IMR-90 (cell line): ENCODE results near the gene EYS. TPM values are rescaled to one million over a fixed set of nuclear protein-coding genes. Genes with fewer than 3 reads are reported as not detected.

Experiments used
- ATAC-seq: fragments of 200-7000 bp; cut with Tn5 transposase; 2 replicates; pipeline ENCODE4 v1.9.1; 2020; ENCODE audit warnings: low read depth, mild to moderate bottlenecking, moderate library complexity
- BruUV-seq: library from RNA; stranded (reverse); fragments of 400-500 nt; replicated peaks from 2 replicates; lab custom pipeline; 2021; lab: Mats Ljungman, UMichigan
- CTCF ChIA-PET: fragments of 300-600 bp; formaldehyde crosslinking; extraction: SDS; loops from one replicate; lab custom pipeline; 2021; ENCODE audit warnings: antibody characterized with exemption; lab: Yijun Ruan, JAX
- POLR2A ChIA-PET: fragments of 300-600 bp; sonication (Branson Sonifier 250); formaldehyde crosslinking; loops from one replicate; lab custom pipeline; 2022; ENCODE audit warnings: antibody characterized with exemption; ENCODE audit not compliant: unreplicated experiment; lab: Charles Lee
- DNase-seq: peaks from one replicate; pipeline ENCODE4 v3.0.0; 2013
- H2AFZ ChIP-seq: replicated peaks from 2 replicates; pipeline ENCODE3; 2013; ENCODE audit warnings: low read length, mild to moderate bottlenecking; ENCODE audit not compliant: poor library complexity
- H2AK5ac ChIP-seq: 2 replicates; pipeline ENCODE4 v1.6.1; 2013; ENCODE audit warnings: low read depth, low read length, inconsistent platforms
- H2AK9ac ChIP-seq: replicated peaks from 2 replicates; pipeline ENCODE3; 2013; ENCODE audit warnings: mild to moderate bottlenecking, low read depth, low read length, moderate library complexity; ENCODE audit not compliant: poor library complexity
- H2BK120ac ChIP-seq: 2 replicates; pipeline ENCODE4 v1.6.1; 2013; ENCODE audit warnings: low read depth, low read length, inconsistent platforms
- H2BK15ac ChIP-seq: 3 replicates; pipeline ENCODE4 v1.6.1; 2013; ENCODE audit warnings: low read depth, low read length, inconsistent platforms
- H2BK20ac ChIP-seq: 2 replicates; pipeline ENCODE4 v1.6.1; 2013; ENCODE audit warnings: low read depth, mild to moderate bottlenecking, inconsistent platforms, low read length, moderate library complexity
- H2BK5ac ChIP-seq: 2 replicates; pipeline ENCODE4 v1.6.1; 2013; ENCODE audit warnings: mild to moderate bottlenecking, low read depth, low read length, inconsistent platforms; ENCODE audit not compliant: poor library complexity, severe bottlenecking
- H3K14ac ChIP-seq: replicated peaks from 2 replicates; pipeline ENCODE4 v1.6.1; 2013; ENCODE audit warnings: low read depth, low read length, inconsistent platforms
- H3K18ac ChIP-seq: 2 replicates; pipeline ENCODE4 v1.6.1; 2013; ENCODE audit warnings: low read depth, low read length, control low read depth
- H3K23ac ChIP-seq: 2 replicates; pipeline ENCODE4 v1.6.1; 2013; ENCODE audit warnings: low read depth, low read length, inconsistent platforms
- H3K27ac ChIP-seq: 2 replicates; pipeline ENCODE4 v1.5.1; 2013; ENCODE audit warnings: mild to moderate bottlenecking, control low read depth, low read length; ENCODE audit not compliant: insufficient read depth
- H3K27me3 ChIP-seq: 2 replicates; pipeline ENCODE4 v1.6.1; 2013; ENCODE audit warnings: low read length; ENCODE audit not compliant: control insufficient read depth, insufficient read depth
- H3K36me3 ChIP-seq: 2 replicates; pipeline ENCODE4 v1.6.1; 2013; ENCODE audit warnings: low read length, mixed read lengths; ENCODE audit not compliant: control insufficient read depth, insufficient read depth
- H3K4ac ChIP-seq: 2 replicates; pipeline ENCODE4 v1.6.1; 2013; ENCODE audit warnings: low read depth, low read length, inconsistent platforms
- H3K4me1 ChIP-seq: 2 replicates; pipeline ENCODE4 v1.6.1; 2013; ENCODE audit warnings: low read length, mixed read lengths; ENCODE audit not compliant: control insufficient read depth, insufficient read depth
- H3K4me2 ChIP-seq: 2 replicates; pipeline ENCODE4 v1.6.1; 2013; ENCODE audit warnings: low read depth, mild to moderate bottlenecking, control low read depth, low read length, moderate library complexity
- H3K4me3 ChIP-seq: 2 replicates; pipeline ENCODE4 v1.5.1; 2013; ENCODE audit warnings: low read depth, mild to moderate bottlenecking, control low read depth, low read length, moderate library complexity; ENCODE audit not compliant: insufficient read depth
- H3K56ac ChIP-seq: 2 replicates; pipeline ENCODE4 v1.6.1; 2013; ENCODE audit warnings: low read length, inconsistent platforms; ENCODE audit not compliant: insufficient read depth; ENCODE audit errors: extremely low read depth
- H3K79me1 ChIP-seq, 2 experiments: 2 replicates each; pipeline ENCODE4 v1.6.1; 2013; ENCODE audit warnings: low read length in 2 of 2, inconsistent platforms in 1 of 2, low read depth in 1 of 2
- H3K9ac ChIP-seq: 2 replicates; pipeline ENCODE4 v1.6.1; 2013; ENCODE audit warnings: low read depth, low read length, control low read depth
- H3K9me1 ChIP-seq: 2 replicates; pipeline ENCODE4 v1.6.1; 2013; ENCODE audit warnings: low read length, inconsistent platforms; ENCODE audit not compliant: insufficient read depth
- H3K9me3 ChIP-seq: 2 replicates; pipeline ENCODE4 v1.6.1; 2013; ENCODE audit warnings: low read length; ENCODE audit not compliant: control insufficient read depth, insufficient read depth
- H4K20me1 ChIP-seq: 2 replicates; pipeline ENCODE4 v1.6.1; 2013; ENCODE audit warnings: low read length, inconsistent platforms; ENCODE audit not compliant: insufficient read depth
- H4K5ac ChIP-seq: 2 replicates; pipeline ENCODE4 v1.6.1; 2013; ENCODE audit warnings: mild to moderate bottlenecking, low read depth, low read length, control low read depth
- H4K8ac ChIP-seq, 2 experiments: 2 replicates each; pipeline ENCODE4 v1.6.1; 2013; ENCODE audit warnings: low read depth in 2 of 2, low read length in 2 of 2, control low read depth in 1 of 2, inconsistent platforms in 1 of 2
- H4K91ac ChIP-seq: 2 replicates; pipeline ENCODE4 v1.6.1; 2013; ENCODE audit warnings: low read depth, low read length, inconsistent platforms; ENCODE audit not compliant: insufficient read depth
- BHLHE40 ChIP-seq: fragments of 150-350 bp; IDR thresholded peaks from 2 replicates; pipeline ENCODE4 v1.6.1; 2016; ENCODE audit warnings: mild to moderate bottlenecking, low read depth, low read length
- CEBPB ChIP-seq: IDR thresholded peaks from 2 replicates; pipeline ENCODE4 v1.6.1; 2012; ENCODE audit warnings: low read depth, low read length, improper control_type of control experiment
- MAFK ChIP-seq: IDR thresholded peaks from 2 replicates; pipeline ENCODE4 v1.6.1; 2012; ENCODE audit warnings: low read depth, low read length, improper control_type of control experiment
- MXI1 ChIP-seq: IDR thresholded peaks from 2 replicates; pipeline ENCODE4 v1.6.1; 2012; ENCODE audit warnings: low read depth, mild to moderate bottlenecking, low read length, moderate library complexity, borderline replicate concordance
- POLR2A ChIP-seq: IDR thresholded peaks from 2 replicates; pipeline ENCODE4 v1.6.1; 2012; ENCODE audit warnings: mild to moderate bottlenecking, low read depth, low read length
- RAD21 ChIP-seq: IDR thresholded peaks from 2 replicates; pipeline ENCODE4 v1.6.1; 2012; ENCODE audit warnings: low read length, improper control_type of control experiment
- RCOR1 ChIP-seq: IDR thresholded peaks from 2 replicates; pipeline ENCODE4 v1.6.1; 2012; ENCODE audit warnings: mild to moderate bottlenecking, low read length, improper control_type of control experiment; ENCODE audit not compliant: insufficient replicate concordance
- RFX5 ChIP-seq: IDR thresholded peaks from 2 replicates; pipeline ENCODE4 v1.8.0; 2012; ENCODE audit warnings: low read depth, mild to moderate bottlenecking, low read length, moderate library complexity
- SMC3 ChIP-seq: fragments of 150-350 bp; IDR thresholded peaks from 2 replicates; pipeline ENCODE4 v1.6.1; 2016; ENCODE audit warnings: low read depth, mild to moderate bottlenecking, antibody characterized with exemption, low read length, moderate library complexity
- WGBS, 2 experiments: methylation state at CpG; one replicate each; pipeline versions ENCODE4 v1.1.5 to v1.1.7; 2013; ENCODE audit warnings: missing lambda C conversion rate in 2 of 2; ENCODE audit not compliant: insufficient read length in 1 of 2; ENCODE audit errors: extremely low coverage in 2 of 2; 5-methylcytosine and 5-hydroxymethylcytosine counted together
- dilution Hi-C: fragments of 300-500 bp; cut with HindIII; formaldehyde crosslinking; loops from one replicate; pipeline ENCODE4 v1.14.3; 2018; ENCODE audit warnings: low sequenced_read_pairs; ENCODE audit not compliant: unreplicated experiment
- in situ Hi-C: fragments of 300-500 bp; cut with MboI; formaldehyde crosslinking; loops from 3 replicates; pipeline ENCODE4 v1.14.3; 2019; ENCODE audit warnings: low sequenced_read_pairs, inconsistent platforms, mixed read lengths
- intact Hi-C: fragments of 100-400 bp; cut with micrococcal nuclease; formaldehyde crosslinking; loops from 2 replicates; pipeline ENCODE4 v1.10.0; 2022
- polyA plus RNA-seq, 3 experiments: library from polyadenylated mRNA; depleted of rRNA; stranded (reverse); fragments of >200 nt; gene quantifications; 2 replicates each; pipeline ENCODE4 v1.2.3, GENCODE V29; 2012; ENCODE audit warnings: low replicate concordance in 1 of 3
- total RNA-seq: library from RNA; depleted of rRNA; stranded (reverse); fragments of >200 nt; gene quantifications from 2 replicates; pipeline ENCODE4 v1.2.3, GENCODE V29; 2012
- TF ChIP-seq, protein P1 (sequence below): conservative IDR thresholded peaks from 2 replicates; pipeline ENCODE4 v1.5.1; 2012; ENCODE audit warnings: mild to moderate bottlenecking, low read depth, low read length, improper control_type of control experiment

EYS gene
- total and polyA plus RNA-seq, 2 of the 4 experiments (the other 2 are of a cell fraction) = under 0.01 TPM; not detected in 1

DNA sequence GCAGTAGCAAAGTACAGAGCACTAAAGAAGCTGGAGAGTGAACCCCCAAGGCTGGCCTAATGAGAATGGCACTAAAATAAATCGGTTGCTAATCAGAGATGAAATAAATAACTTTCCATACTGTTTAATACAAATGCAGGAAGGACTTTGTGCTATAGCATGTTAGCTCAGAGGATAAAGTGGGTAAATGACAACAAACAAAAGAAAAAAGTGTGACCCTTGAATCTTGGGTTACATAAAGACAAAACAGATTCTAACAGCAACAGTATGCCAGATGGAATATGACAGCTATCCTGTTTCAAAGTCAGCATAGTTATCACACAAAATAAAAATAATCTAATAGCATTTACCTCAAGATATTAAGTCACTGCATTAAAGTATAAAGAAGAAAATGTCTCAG lies 1448.7 kb downstream of the EYS start:
- intact Hi-C loops (no loop called here), dilution Hi-C loops (no loop called here), in situ Hi-C loops (no loop called here)
- H3K79me1 ChIP-seq = no peaks in the 10 kb centered on the region
- H3K9me1 ChIP-seq = no peaks in the 10 kb centered on the region
- CTCF ChIA-PET = no interaction called here
- H2BK20ac ChIP-seq = no peak overlapping the region
- no TSS peak for BruUV-seq
- H2AFZ ChIP-seq = no peak overlapping the region
- H3K4me2 ChIP-seq = no peak overlapping the region
- H3K9me3 ChIP-seq = no peaks in the 10 kb centered on the region
- no peak overlapping the region for H2BK5ac ChIP-seq
- ATAC-seq (no peak), DNase-seq (no peak)
- H2AK9ac ChIP-seq = no peak overlapping the region
- H3K4ac ChIP-seq = no peak overlapping the region
- no peak overlapping the region for H3K18ac ChIP-seq
- no peak overlapping the region for H4K91ac ChIP-seq
- H2BK120ac ChIP-seq = no peak overlapping the region
- H2AK5ac ChIP-seq = no peak overlapping the region
- H3K36me3 ChIP-seq = no peaks in the 10 kb centered on the region
- H3K27me3 ChIP-seq = no peaks in the 10 kb centered on the region
- no peak overlapping the region for H4K8ac ChIP-seq
- no peaks in the 10 kb centered on the region for H4K20me1 ChIP-seq
- no peak overlapping the region for H3K56ac ChIP-seq
- H3K14ac ChIP-seq = no peak overlapping the region
- H2BK15ac ChIP-seq = no peak overlapping the region
- H3K4me1 ChIP-seq = 0 out of 2 replicates have a peak, but pooled peaks cover 3% of the 10 kb centered on the region
- no peak overlapping the region for H3K27ac ChIP-seq
- no CpG with 5 or more reads among the region's 1 CpG for WGBS, 2 experiments
- POLR2A ChIA-PET = no interaction called here
- no peak overlapping the region for H3K4me3 ChIP-seq
- H3K23ac ChIP-seq = no peak overlapping the region
- no peak overlapping the region for H4K5ac ChIP-seq
- no peak overlapping the region for H3K9ac ChIP-seq
- TF ChIP-seq BHLHE40 = no peak
- TF ChIP-seq RFX5 = no peak
- TF ChIP-seq CEBPB = no peak
- TF ChIP-seq RCOR1 = no peak
- TF ChIP-seq MXI1 = no peak
- no peak for TF ChIP-seq POLR2A
- no peak for TF ChIP-seq MAFK
- TF ChIP-seq, protein P1, sequence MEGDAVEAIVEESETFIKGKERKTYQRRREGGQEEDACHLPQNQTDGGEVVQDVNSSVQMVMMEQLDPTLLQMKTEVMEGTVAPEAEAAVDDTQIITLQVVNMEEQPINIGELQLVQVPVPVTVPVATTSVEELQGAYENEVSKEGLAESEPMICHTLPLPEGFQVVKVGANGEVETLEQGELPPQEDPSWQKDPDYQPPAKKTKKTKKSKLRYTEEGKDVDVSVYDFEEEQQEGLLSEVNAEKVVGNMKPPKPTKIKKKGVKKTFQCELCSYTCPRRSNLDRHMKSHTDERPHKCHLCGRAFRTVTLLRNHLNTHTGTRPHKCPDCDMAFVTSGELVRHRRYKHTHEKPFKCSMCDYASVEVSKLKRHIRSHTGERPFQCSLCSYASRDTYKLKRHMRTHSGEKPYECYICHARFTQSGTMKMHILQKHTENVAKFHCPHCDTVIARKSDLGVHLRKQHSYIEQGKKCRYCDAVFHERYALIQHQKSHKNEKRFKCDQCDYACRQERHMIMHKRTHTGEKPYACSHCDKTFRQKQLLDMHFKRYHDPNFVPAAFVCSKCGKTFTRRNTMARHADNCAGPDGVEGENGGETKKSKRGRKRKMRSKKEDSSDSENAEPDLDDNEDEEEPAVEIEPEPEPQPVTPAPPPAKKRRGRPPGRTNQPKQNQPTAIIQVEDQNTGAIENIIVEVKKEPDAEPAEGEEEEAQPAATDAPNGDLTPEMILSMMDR = no peak
- TF ChIP-seq SMC3 = no peak
- no peak for TF ChIP-seq RAD21
